RWPE2 (cell line): ENCODE data around the gene KIF26B.
A peak's percentile ranks its signal among the peaks of the same experiment; 100 is the strongest.
"Not testable (repeated sequence)": the region's sequence is repeated elsewhere in the genome, so short reads cannot be mapped to it uniquely, and the experiment has no call there.

Experiments used
- ATAC-seq: fragments of 200-7000 bp; cut with Tn5 transposase; 3 replicates; pipeline ENCODE4 v1.9.1; 2021; ENCODE audit warnings: low read depth
- DNase-seq: peaks from one replicate; pipeline ENCODE4 v3.0.0-alpha.2; 2020; ENCODE audit warnings: low spot score
- H3K27ac ChIP-seq: fragments of 450-650 bp; 2 replicates; pipeline ENCODE4 v1.5.1; 2017; ENCODE audit warnings: mild to moderate bottlenecking; ENCODE audit not compliant: poor library complexity, severe bottlenecking
- H3K27me3 ChIP-seq: fragments of 250-450 bp; sonication (Bioruptor Pico); 2 replicates; pipeline ENCODE4 v1.5.1; 2021; ENCODE audit warnings: mild to moderate bottlenecking, moderate library complexity; ENCODE audit not compliant: insufficient read depth, poor library complexity, severe bottlenecking
- H3K36me3 ChIP-seq: fragments of 250-450 bp; sonication (Bioruptor Pico); 2 replicates; pipeline ENCODE4 v1.5.1; 2020; ENCODE audit warnings: low read depth, mild to moderate bottlenecking, moderate library complexity
- H3K4me1 ChIP-seq: fragments of 250-450 bp; sonication (Bioruptor Pico); 2 replicates; pipeline ENCODE4 v1.5.1; 2021; ENCODE audit warnings: mild to moderate bottlenecking, moderate library complexity; ENCODE audit not compliant: insufficient read depth, poor library complexity, severe bottlenecking
- H3K4me3 ChIP-seq: fragments of 250-450 bp; sonication (Bioruptor Pico); 2 replicates; pipeline ENCODE4 v1.5.1; 2021; ENCODE audit warnings: mild to moderate bottlenecking, moderate library complexity; ENCODE audit not compliant: severe bottlenecking
- H3K9me3 ChIP-seq: fragments of 250-450 bp; sonication (Bioruptor Pico); 2 replicates; pipeline ENCODE4 v1.5.1; 2021; ENCODE audit warnings: mild to moderate bottlenecking, moderate library complexity; ENCODE audit not compliant: severe bottlenecking
- CTCF ChIP-seq: fragments of 450-650 bp; IDR thresholded peaks from one replicate; pipeline ENCODE4 v1.5.1; 2017; ENCODE audit warnings: mild to moderate bottlenecking, moderate library complexity; ENCODE audit not compliant: poor library complexity, severe bottlenecking

Gene KIF26B

DNA sequence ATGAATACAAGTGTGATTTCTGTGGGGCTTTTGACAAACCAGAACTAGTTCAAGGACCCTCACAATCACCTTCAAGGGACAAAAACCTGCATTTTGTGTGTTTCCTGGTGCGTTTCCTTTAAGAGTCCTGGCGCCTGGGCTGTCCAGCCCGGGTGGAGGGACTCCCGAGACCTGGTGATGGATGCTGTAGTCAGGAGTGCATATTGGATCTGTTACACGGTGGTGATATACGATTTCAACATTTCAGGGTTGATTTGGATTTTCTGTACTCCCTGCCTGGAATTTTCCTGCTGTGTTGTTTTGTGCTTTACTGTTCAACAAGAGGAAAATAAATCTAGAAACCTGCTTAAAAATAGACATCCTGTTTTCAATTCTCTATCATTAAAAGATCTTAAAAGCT lies 162.0 kb downstream of the KIF26B start:
- Histone ChIP-seq H3K4me3 (no peak overlapping the region), H3K27ac (no peak overlapping the region), H3K36me3 (no peaks in the 10 kb centered on the region), H3K4me1 (no peaks in the 10 kb centered on the region), H3K27me3 (no peaks in the 10 kb centered on the region), H3K9me3 (no peaks in the 10 kb centered on the region)
- TF ChIP-seq CTCF: no peak
- DNase-seq: no peak
- ATAC-seq: no peak

GRCh38 chr1:245317217-245317616 lies 162.4 kb downstream of the KIF26B start:
- ATAC-seq (no peak), DNase-seq (no peak)
- no peak for TF ChIP-seq CTCF
- H3K4me3 ChIP-seq: no peak overlapping the region
- H3K9me3 ChIP-seq: no peaks in the 10 kb centered on the region
- no peaks in the 10 kb centered on the region for H3K36me3 ChIP-seq
- no peaks in the 10 kb centered on the region for H3K4me1 ChIP-seq
- H3K27ac ChIP-seq: no peak overlapping the region
- H3K27me3 ChIP-seq: no peaks in the 10 kb centered on the region

DNA sequence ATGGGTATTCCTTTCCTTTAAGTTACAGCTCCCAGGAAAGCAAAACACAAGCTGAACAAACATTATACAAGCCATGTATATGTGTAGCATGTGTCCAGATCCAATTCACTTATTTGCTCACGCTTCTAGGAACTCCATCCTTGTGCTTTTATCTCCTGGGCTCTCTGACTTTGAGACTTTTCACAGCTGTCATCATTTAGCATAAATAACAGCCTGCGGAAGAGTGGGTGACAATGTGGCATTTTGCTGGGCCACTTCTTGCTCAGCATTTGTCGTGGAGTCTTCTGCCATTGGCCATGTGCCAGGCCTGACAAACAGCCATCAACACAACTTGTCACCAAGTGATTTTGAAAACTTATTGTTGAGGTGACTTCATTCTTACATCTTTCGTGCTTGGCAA lies 164.3 kb downstream of the KIF26B start:
- DNase-seq (no peak), ATAC-seq (no peak)
- H3K4me1 ChIP-seq: no peaks in the 10 kb centered on the region
- H3K27ac ChIP-seq: no peak overlapping the region
- no peaks in the 10 kb centered on the region for H3K27me3 ChIP-seq
- no peak for TF ChIP-seq CTCF
- no peaks in the 10 kb centered on the region for H3K36me3 ChIP-seq
- H3K9me3 ChIP-seq: no peaks in the 10 kb centered on the region
- no peak overlapping the region for H3K4me3 ChIP-seq

DNA sequence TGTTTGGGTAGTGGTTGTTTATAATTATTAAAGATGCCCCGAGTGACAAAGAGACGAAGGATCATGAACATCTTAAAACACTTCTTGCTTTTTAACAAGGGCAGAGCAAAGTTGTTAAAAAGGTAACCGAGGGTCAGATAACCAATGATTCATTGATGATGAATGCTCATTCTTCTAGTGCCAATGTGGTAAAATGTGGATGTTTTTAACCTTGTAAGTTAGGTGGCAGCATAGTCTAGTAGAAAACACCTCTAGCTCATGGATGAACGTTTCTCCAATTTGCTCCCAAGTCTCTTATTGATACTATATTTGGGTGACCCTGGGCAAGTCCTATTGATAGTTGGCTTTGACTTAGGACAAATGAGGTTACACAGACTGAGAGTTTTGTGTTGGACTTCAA lies 167.9 kb downstream of the KIF26B start:
- H3K27me3 ChIP-seq: no peaks in the 10 kb centered on the region
- peak; percentile 23 for TF ChIP-seq CTCF
- ATAC-seq: peak; percentile 41; the same call in 1 of the 3 replicates
- no peaks in the 10 kb centered on the region for H3K4me1 ChIP-seq
- H3K27ac ChIP-seq: no peak overlapping the region
- DNase-seq: no peak
- H3K4me3 ChIP-seq: no peak overlapping the region
- no peaks in the 10 kb centered on the region for H3K9me3 ChIP-seq
- H3K36me3 ChIP-seq: no peaks in the 10 kb centered on the region

GRCh38 chr1:245323765-245324164 lies 169.0 kb downstream of the KIF26B start:
- not testable (repeated sequence) for H3K4me3 ChIP-seq, ATAC-seq, H3K9me3 ChIP-seq, H3K36me3 ChIP-seq, DNase-seq, H3K27ac ChIP-seq, H3K4me1 ChIP-seq, H3K27me3 ChIP-seq
